Measurements from ENCODE around the gene PTPN18.

Gene PTPN18

GRCh38 chr2:130339885-130340745 is 15.7 kb upstream of the PTPN18 start:
- DNase-seq (ENCODE audit: low spot score), result no peak

- no peak for DNase-seq (ENCODE audit: low spot score)
These were observed 14.3 kb upstream of the PTPN18 start for GRCh38 chr2:130341562-130342019.

GRCh38 chr2:130342020-130342532 is 13.8 kb upstream of the PTPN18 start:
- peak; percentile 84 for DNase-seq (ENCODE audit: low spot score)

GRCh38 chr2:130342533-130343275 is 13.2 kb upstream of the PTPN18 start, which contains the start of gene IMP4:
IMP4 (plus strand) TSS chr2:130342897; CDS start chr2:130342933, 36 bp downstream.
- DNase-seq (ENCODE audit: low spot score), result peak; percentile 98

GRCh38 chr2:130344578-130344977 is 11.3 kb upstream of the PTPN18 start:
- DNase-seq (ENCODE audit: low spot score), result no peak

- no peak for DNase-seq (ENCODE audit: low spot score)
These were observed 10.8 kb upstream of the PTPN18 start for GRCh38 chr2:130345091-130345490.

GRCh38 chr2:130345611-130346010 is 10.2 kb upstream of the PTPN18 start:
- DNase-seq (ENCODE audit: low spot score), result no peak

- DNase-seq (ENCODE audit: low spot score), result no peak
These were observed 9.7 kb upstream of the PTPN18 start for GRCh38 chr2:130346041-130346740.

- DNase-seq (ENCODE audit: low spot score), result no peak
These were observed 9.2 kb upstream of the PTPN18 start for GRCh38 chr2:130346741-130347066.

GRCh38 chr2:130347220-130347925 is 8.5 kb upstream of the PTPN18 start:
- no peak for DNase-seq (ENCODE audit: low spot score)

- no peak for DNase-seq (ENCODE audit: low spot score)
These were observed 6.7 kb upstream of the PTPN18 start for GRCh38 chr2:130349174-130349573.

- no peak for DNase-seq (ENCODE audit: low spot score)
These were observed 4.1 kb upstream of the PTPN18 start for GRCh38 chr2:130351711-130352110.

- no peak for DNase-seq (ENCODE audit: low spot score)
These were observed 3.6 kb upstream of the PTPN18 start for GRCh38 chr2:130352237-130352636.

- no peak for DNase-seq (ENCODE audit: low spot score)
These were observed 2.3 kb upstream of the PTPN18 start for GRCh38 chr2:130353291-130354138.

- DNase-seq (ENCODE audit: low spot score), result no peak
These were observed 1.8 kb upstream of the PTPN18 start for GRCh38 chr2:130354139-130354428.

GRCh38 chr2:130355172-130355577 is 681 bp upstream of the PTPN18 start:
- no peak for DNase-seq (ENCODE audit: low spot score)

- no peak for DNase-seq (ENCODE audit: low spot score)
These were observed 2.0 kb downstream of the PTPN18 start for GRCh38 chr2:130357864-130358263.

- no peak for DNase-seq (ENCODE audit: low spot score)
These were observed 2.8 kb downstream of the PTPN18 start for GRCh38 chr2:130358420-130359350.

- no peak for DNase-seq (ENCODE audit: low spot score)
These were observed 3.6 kb downstream of the PTPN18 start for GRCh38 chr2:130359466-130359865.

- no peak for DNase-seq (ENCODE audit: low spot score)
These were observed 7.6 kb downstream of the PTPN18 start for GRCh38 chr2:130363479-130363878.
